ENCODE data around the gene PPM1A.

PPM1A gene

DNA sequence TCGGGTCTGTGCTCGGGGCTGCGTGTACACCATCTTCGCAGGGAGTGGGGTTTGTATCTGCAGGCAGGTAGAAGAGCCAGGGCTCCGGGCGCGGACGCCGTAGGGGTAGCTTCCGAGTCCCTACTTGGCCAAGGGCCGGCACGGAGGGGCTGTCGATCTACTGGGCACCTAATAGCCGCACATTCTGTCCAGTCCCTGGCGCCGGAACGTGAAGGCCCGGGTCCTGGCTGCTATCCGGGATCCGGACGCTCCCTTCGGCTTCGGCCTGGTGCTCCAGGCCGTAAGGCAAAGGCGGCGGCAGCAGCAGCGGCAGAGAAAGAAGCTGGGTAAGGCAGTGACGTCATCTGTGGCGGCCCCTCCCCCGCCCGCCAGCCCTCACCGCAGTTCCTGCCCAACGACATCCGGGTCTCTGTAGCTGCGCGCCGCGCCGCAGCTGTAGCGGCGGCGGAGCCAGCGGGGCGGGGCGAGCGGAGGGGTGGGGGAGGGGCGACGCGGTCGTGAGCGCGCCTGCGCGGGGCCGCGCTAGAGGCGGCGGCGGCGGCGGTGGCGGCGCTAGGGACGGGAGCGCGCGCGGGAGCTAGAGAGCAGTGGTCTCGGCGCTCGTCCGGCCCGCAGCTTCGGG lies at the start of gene PPM1A:
PPM1A (plus strand) TSS at position 525 of the 622 bp plus-strand sequence. CDS start 33,483 bp downstream, outside the sequence.
- DNase-seq, result peak; percentile 94 to 95

DNA sequence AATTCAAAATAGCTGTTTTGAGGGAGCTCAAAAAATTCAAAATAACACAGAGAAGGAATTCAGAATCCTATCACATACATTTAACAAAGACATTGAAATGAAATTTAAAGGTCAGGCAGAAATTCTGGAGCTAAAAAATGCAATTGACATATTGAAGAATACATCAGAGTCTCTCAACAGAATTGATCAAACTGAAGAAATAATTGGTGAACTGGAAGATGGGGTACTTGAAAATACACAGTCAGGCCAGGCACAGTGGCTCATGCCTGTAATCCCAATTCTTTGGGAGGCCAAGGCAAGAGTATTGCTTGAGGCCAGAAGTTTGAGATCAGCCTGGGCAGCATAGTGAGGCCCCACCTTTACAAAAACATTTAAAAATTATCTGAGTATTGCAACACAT lies 49.7 kb upstream of the PPM1A start:
- no peak for DNase-seq

DNA sequence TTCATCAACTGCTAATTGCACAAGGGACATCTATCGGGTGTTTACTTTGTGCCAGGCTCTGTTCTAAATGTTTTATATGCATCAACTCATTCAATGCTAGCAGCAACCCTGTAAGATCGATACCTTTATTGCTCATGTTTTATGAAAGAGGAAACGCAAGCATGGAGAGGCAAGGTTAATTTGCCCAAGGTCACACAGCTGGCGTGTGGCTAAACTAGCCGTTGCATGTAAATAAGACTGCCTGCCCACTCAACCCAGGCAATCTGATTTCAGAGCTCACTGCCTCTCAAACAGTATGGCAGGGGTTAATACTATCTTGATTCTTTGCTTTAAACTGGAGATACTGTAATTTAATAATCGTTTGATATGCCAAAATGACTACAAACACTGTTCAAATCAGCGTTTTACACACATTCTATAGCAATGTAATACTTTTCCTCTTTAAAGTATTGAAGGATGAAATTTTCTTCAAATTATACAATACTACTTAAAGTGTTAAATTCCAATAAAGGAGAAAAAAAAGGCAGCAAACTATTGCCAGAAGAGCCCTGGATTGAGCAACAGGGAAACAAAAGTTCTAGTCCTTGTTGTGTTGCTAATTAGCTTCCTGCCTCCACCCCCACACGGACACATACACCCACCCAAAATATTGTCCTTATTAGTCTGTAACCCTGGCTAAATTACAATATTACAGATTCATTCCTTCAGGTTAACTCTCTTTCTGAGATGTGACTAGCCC lies 44.7 kb upstream of the PPM1A start:
- no peak for DNase-seq

DNA sequence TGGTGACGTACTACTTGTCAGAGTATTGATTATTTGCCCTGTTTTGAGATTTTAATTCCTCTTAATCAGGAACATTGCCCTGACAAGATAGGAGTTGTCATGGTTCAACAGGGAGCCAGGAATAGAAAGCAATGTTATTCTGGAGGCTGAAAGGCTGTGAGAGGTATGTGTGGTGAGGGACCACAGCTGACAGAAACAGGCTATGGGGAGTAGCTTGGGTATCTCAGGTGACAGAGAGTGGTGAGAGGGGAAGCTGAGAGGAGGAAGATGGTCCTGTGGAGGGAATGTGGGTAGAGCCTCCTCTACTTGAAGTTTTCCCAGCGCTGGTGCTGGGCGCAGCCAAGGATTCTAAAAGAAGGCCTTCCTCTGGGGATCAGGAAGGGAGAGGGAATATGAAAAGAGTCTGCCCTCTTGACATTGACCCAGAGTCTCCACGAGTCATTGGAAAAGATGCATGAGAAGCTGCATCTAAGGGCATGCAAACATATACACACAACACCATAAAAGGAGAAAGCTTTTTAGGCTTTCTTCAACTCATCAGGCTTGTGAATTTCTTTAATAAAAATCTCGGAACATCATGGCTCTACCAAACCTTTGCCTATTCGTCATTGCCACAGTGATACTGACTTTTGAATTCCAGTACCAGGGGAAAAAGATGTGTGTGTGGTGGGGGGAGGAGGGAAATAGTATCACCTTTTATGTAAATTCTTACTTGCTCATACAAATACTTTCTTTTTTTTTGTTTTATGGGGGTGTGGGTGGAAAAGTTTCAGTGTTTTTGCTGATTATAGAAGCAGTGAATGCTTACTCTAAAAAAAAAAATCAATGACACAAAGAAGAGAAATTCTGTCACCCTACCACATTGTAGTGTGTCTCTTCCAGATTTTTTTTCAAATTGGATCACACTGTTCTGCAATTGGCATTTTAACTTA lies 43.9 kb upstream of the PPM1A start:
- DNase-seq, result no peak

DNA sequence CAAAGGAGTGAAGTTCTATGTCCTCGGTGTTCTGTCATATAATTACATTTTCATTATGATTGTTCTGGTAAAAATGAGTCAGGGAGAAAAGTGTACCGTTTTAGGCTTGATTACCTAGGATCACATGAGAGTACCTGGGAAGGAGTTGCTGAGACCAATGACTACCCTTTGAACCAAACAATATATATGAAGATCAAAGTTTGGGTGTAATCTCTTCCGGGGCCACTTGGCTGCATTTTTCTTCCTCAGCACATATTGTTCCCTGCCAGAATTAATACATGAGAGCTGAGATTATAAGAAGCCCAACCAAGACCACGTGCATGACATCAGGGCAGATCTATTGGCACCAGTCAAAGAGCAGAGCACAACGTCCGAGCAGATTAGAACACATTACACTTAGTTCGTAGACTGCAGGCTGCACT lies 42.8 kb upstream of the PPM1A start:
- no peak for DNase-seq

DNA sequence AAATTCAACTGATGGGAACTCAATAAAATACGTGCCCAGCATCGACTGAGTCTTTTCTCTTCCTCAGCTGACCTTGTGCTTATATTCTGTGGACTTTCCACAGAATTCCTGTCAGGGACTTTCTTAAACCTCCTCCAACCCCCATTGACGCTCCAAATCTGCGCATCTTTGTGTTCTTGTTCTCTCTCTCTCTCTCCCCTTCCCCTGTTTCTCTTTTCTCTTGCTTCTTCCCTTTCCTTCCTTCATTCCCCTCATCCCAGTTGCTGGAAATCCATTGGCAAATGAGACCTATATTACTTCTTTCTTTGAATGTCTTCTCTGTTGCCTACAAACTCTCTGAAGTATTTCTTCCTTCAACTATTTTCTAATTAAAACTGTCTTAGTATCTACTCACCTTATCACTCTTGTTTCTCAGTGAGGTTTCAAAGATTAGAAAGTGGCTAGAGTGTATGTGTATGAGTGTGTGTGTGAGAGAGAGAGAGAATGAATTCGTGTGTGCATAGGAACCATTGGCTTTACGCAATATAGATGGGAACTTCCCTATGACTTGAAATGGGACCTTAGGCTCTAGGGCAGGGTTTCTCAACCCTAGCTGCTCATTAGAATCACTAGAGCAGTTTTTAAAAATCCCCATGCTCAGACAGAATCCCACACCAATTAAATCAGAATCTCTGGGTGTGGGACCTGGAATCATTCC lies 42.0 kb upstream of the PPM1A start:
- no peak for DNase-seq

DNA sequence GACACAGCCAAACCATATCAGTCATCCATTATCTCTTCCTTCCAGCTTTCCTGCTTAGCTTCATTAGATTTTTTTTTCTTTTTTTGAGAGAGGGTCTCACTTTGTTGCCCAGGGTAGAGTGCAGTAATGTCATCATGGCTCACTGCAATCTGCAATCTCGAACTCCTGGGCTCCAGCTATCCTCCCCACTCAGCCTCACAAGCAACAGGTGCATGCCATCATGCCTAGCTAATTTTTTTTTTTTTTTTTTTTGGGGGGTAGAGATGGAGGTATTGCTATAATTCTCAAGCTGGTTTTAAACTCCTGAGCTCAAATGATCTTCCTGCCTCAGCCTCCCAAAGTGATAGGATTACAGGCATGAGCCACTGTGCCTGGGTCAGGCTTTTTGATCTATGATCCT lies 38.3 kb upstream of the PPM1A start:
- DNase-seq, result no peak

DNA sequence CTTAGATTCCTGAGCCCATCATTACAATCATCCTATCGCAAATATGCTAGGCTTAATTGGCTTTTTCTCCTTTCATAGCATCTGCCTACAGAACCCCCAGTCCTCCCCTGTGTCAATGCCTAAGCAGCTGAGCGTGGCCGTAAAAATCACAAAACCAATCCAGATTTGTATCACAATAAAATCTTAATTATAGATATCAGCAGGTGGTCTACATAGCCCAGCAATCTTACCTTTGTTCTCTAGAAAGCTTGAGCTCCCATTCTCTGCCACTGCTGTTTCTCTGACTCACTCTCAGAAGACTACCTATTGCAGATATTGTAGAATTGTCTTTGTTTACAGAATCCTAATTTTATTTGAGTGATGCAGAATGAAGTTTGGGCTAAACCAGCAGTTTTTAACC lies 37.9 kb upstream of the PPM1A start:
- DNase-seq, result no peak

DNA sequence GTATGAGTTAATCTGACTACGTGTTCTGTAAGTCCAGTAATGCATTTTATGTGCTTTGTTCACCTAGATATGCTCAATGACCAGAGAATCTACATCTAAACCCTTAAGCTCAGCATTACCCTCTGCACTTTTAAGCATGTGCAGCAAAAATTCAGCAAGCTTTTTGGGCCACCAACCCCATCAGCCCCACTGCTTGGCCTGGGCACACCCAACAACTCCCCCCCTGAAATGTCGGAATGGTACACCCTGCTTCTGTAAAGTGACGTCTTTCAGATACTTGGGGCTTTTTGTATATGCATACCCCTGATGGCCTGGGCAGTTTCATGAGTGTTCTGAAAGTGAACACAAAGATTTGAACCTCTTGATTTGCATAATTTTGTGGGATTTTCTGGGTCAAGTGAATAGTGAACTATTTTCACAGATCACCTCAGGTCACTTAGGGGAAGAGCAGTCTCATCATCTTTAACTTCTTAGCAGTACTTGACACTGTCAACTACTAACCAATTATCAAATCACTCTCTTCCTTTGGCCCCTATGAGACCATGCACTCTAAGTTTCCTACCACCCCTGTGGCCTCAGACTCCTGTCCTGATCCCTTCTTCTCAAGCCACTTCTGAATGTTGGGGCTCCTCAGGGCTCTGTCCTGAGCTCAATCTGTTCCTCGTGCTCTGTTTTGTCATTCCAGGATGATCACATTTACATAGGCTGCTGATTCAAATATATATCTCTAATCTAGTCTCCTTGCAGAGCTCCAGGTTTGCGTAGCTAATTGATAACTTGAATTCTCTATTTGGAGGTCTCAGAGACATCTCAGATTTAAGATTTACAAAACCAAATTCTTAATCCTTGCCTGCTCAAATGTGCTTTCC lies 36.3 kb upstream of the PPM1A start:
- DNase-seq, result no peak

DNA sequence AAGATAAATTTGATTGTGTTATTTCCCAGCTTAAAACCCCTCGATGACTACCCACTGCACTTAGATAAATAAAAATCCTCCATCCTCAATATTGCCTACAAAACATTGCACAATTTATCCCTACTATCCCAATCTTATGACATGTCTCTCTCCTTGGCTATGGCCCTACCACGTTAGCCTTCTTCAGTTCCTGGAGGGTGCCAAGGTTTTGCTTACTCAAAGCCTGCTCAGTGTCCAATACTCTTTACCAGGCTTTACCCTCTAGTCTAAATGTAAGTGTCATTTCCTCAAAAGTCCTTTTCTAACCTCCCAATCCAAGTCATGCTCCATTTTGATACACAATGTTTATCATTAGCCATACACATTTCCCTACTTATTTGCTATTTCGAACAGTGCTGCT lies 35.0 kb upstream of the PPM1A start:
- no peak for DNase-seq

DNA sequence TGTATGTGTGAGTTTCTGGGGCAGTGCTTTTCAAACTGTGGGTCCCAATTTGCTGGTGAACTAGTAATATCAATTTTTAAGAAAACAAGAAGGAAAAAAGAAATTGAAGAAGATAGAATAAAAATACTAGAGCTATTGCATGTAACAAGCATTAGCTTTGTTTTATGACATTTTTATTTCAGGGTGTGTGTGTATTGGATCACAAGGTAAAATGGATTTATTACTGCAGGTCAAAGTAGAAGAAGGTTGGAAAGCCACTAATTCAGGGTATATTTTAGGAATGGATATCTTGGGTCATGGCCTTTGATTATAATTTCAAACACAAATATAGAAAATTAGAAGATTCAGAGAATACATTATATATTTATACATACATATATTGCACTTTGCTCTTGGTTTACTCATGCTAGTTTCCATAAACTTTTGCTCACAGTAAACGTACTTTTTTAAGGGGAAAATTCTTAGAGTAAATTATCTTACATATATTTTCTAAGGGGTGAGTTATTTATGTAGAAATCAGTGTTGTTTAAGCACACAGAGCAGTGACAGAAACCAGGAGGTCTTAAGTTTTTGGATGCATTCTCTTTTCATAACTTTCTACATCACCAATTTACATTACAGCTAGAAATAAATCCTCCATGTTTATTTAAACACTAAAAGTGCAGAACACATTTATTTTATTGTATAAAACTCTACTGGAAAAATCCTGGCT lies 34.5 kb upstream of the PPM1A start:
- DNase-seq, result no peak

DNA sequence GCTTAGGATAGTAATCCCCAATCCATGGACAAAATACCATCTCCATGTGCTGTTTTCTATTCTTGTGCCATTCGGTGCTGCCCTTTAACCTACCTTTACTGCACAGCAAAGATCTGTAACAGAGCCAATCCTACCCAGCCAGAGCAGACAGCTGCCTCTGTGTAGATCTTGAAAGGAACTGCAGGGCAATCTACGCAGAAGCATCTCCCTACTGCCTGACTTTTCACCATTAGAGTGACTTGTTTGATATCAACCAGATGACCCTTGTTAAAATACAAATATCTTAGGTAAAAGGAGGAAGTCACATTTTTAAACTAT lies 33.9 kb upstream of the PPM1A start:
- no peak for DNase-seq

DNA sequence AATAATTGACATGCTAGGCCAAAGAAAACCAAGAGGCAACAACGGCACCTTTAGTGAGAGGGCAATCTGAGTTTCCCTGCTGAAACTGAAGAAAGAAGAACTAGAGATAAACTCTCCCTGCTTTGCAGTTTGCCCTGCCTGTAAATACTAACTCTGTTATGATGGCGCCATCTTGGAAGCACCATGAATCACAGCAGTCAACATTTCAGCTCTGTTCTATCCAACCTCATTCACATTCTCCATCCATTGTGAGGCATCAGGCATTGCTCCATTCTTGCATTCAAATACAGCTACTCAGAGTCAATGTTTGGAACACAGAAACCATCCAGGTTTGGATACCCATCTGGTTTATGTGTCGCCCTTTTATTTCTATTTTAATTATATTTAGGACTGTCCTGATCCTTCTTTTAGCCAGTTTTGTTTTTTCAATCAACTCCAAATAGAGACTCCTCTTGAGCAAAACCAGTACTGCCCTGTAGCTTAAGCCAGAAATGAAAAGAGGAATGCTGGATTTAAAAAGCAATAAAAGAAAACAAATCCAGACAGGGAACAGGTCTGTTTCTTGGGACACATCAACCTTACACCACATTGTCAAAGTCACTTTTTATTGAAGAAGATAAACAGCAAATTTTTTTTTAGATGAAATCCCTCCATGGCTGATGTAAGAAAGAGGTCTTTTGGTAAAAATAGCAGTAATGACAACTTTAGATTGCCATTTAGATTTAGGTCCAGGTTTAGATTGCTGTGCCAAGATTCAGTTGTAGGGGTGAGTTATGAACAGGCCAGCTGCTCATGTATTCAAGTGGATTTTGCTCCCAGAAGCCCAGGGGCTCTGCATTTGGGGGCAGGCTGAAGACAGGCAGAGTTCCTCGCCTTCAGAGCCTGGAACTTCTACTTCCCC lies 33.3 kb upstream of the PPM1A start:
- no peak for DNase-seq

DNA sequence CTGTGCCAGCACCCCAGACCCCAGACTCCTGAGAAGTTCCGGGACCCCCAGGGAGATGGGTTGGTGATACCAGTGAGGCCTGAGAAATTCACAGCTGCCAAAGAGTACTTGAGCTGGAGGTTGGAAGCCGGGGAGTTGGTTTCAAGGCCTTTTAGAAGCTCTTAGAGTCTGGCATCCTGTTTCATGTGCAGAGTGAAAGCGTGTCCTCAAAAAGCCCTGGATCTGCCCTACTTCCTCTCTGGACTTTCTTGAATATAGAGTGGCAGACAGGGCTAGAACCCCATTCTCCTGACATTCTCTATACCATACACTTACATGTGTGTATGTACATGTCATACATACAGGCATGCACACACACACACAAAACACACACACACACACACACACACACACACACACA lies 31.3 kb upstream of the PPM1A start:
- DNase-seq, result no peak

DNA sequence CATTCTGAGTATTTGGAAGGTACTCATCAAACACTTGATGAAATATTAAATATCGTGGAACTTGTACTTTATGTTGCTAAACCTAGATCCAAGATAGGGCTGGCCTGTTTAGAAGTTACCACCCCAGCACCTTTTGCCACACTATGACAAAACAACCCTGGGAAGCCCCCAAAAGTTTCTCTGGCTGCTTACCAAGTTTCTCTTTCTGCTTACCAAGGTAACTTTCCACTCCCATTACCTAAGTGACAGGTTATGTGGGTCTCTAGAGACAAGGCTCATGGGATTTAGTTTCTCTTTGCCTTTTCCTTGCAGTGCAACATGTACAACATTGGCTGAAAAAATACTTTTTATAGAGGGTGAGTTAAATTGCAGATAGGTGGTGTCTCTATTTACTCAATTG lies 28.9 kb upstream of the PPM1A start:
- DNase-seq, result no peak

DNA sequence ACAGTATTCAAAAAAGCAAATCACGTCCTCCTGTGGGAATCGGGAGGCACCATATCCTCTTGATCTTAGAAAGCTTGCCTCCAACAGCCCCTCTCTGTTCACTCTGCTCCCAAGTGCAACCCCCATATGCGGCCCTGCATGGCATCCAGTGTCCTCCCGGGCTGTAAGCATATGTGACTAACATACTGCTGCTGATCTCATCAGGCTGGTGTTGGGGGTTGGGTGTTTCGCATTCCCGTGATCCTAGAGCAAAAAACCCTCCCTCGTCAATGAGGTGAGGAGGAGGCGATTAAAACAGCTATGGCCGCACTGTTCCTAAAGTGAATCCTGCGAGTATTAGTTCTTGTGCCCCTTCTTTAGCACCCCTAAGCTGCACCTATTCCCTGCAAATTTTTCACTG lies 28.1 kb upstream of the PPM1A start:
- no peak for DNase-seq

DNA sequence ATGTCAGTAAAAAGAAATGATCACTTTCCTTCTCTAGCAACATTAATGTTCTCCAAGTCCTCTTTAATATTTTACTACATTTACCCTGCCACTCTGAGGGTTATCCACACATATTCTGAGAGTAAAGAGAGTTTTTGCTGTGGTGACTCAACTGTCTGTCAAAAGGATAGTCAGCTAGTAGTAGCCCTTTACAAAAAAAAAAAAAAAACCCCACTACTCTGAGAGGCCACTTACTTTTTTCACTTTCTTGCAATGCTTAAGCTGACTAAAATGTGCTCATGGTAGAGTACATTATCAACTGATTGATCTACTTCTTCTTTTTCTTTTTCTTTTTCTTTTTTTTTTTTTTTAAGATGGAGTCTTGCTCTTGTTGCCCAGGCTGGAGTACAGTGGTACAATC lies 27.6 kb upstream of the PPM1A start:
- DNase-seq, result no peak

DNA sequence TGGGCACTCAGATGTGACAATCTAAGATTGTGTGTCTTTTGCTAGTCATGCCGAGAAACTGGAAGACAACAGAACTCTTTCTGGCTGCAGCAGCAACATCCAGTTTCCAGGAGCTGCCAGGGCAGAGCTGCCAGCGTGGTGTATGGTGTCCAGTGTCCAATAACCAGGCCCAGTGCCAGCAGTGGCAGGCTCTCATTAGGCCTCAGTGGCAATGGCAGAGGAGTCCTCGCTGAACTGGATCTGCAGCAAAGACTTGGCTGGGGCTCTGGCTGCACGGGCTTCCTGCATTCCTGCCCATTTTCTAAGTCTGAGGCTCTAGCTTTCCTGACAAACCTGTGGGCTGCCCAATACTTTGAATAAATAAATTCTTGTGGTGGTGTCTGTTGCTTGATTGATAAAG lies 26.2 kb upstream of the PPM1A start:
- DNase-seq, result no peak

DNA sequence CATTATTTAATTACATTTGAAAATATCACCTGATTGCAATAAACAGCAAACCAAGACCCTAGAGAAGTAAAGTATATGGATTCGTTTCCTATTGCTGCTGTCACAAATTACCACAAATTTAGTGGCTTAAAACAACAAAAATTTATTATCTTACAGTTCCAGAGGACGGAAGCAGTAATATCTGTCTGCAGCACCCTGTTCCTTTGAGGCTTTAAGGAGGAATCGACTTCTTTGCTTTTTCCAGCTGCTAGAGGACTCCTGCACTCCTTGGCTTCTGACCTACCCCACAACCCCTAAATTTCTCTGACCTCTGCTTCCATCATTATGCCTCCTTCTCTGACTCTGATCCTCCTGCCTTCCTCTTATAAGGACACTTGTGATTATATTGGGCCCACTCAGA lies 23.8 kb upstream of the PPM1A start:
- DNase-seq, result no peak

DNA sequence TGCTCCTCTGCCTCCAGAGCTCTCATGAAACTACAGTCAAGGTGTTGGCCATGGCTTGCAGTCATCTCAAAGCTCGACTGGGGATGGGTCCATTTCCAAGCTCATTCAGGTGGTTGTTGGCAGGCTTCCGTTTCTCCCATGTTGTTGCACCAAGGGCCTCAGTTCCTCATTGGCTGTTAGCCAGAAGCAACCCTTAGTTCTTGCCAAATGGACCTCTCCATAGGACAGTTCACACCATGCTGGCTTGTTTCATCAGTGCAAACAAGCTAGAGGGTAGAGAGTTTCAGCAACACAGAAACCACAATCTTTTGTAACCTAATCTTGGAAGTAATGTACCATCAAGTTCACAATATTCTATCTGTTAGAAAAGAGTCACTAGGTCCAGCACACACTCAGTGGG lies 22.7 kb upstream of the PPM1A start:
- no peak for DNase-seq

DNA sequence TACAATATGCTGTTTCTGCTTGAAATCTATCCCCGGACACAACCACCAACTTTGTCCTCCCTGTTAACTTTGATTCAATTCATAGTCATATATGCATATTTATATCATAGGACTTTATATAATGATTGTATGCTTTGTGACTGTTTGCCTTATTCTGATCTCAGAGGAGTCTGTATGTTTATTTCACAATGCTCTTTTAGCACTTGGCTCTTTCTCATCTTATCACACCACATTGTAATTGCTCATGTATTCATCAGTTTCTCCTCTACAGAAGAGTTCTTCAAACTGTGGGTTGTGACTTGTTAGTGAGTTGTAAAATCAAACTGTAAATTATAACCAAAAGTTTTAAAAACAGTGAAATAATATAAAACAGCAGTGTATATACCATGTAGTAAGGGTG lies 21.7 kb upstream of the PPM1A start:
- DNase-seq, result no peak
